Activated gamma-delta T cell treated with Interleukin-2 at 50 U/mL for 16 hours (primary cell): Measurements from ENCODE around the gene STXBP1.
A peak's percentile ranks its signal among the peaks of the same experiment; 100 is the strongest.
"Not testable (repeated sequence)": the region's sequence is repeated elsewhere in the genome, so short reads cannot be mapped to it uniquely, and the experiment has no call there.

Source experiments
- DNase-seq: peaks from one replicate; pipeline ENCODE4 v3.0.0-alpha.2; 2020

STXBP1 gene

GRCh38 chr9:127578952-127579853 lies 32.9 kb upstream of the STXBP1 start:
- peak; percentile 83 for DNase-seq

- DNase-seq, result no peak
Measured at GRCh38 chr9:127580366-127580765, 31.7 kb upstream of the STXBP1 start.

GRCh38 chr9:127580879-127581475 lies 31.1 kb upstream of the STXBP1 start:
- no peak for DNase-seq

- not testable (repeated sequence) for DNase-seq
Measured at GRCh38 chr9:127584474-127584805, 27.6 kb upstream of the STXBP1 start.

GRCh38 chr9:127585161-127585819 lies 26.8 kb upstream of the STXBP1 start:
- no peak for DNase-seq

- DNase-seq, result no peak
Measured at GRCh38 chr9:127586096-127586495, 26.0 kb upstream of the STXBP1 start.

GRCh38 chr9:127586537-127586936 lies 25.5 kb upstream of the STXBP1 start:
- peak; percentile 62 for DNase-seq

- no peak for DNase-seq
Measured at GRCh38 chr9:127587966-127588365, 24.1 kb upstream of the STXBP1 start.

- no peak for DNase-seq
Measured at GRCh38 chr9:127588740-127589506, 23.2 kb upstream of the STXBP1 start.

GRCh38 chr9:127589955-127590370 lies 22.1 kb upstream of the STXBP1 start:
- DNase-seq, result peak; percentile 23

- DNase-seq, result no peak
Measured at GRCh38 chr9:127595611-127596010, 16.5 kb upstream of the STXBP1 start.

- DNase-seq, result no peak
Measured at GRCh38 chr9:127598839-127599549, 13.1 kb upstream of the STXBP1 start.

- DNase-seq, result no peak
Measured at GRCh38 chr9:127599550-127599891, 12.6 kb upstream of the STXBP1 start.

GRCh38 chr9:127603226-127603625 lies 8.9 kb upstream of the STXBP1 start:
- no peak for DNase-seq

- no peak for DNase-seq
Measured at GRCh38 chr9:127606043-127606442, 6.0 kb upstream of the STXBP1 start.

GRCh38 chr9:127608104-127608966 lies 3.7 kb upstream of the STXBP1 start:
- DNase-seq, result peak; percentile 62

- DNase-seq, result no peak
Measured at GRCh38 chr9:127611603-127611898, 526 bp upstream of the STXBP1 start.

- DNase-seq, result peak; percentile 47
Measured at GRCh38 chr9:127612939-127613582, 984 bp downstream of the STXBP1 start.

GRCh38 chr9:127613583-127613954 lies 1.5 kb downstream of the STXBP1 start:
- no peak for DNase-seq

GRCh38 chr9:127614961-127615360 lies 2.9 kb downstream of the STXBP1 start:
- no peak for DNase-seq

- DNase-seq, result not testable (repeated sequence)
Measured at GRCh38 chr9:127621339-127621970, 9.4 kb downstream of the STXBP1 start.
